HepG2 (cell line): ENCODE results near the gene STIM1. TPM values are rescaled to one million over a fixed set of nuclear protein-coding genes. Genes with fewer than 3 reads are reported as not detected.
A peak's percentile ranks its signal among the peaks of the same experiment; 100 is the strongest.

Experiments
- CHD4 ChIP-seq: fragments of 200-600 bp; sonication (generic); IDR thresholded peaks from 2 replicates; pipeline ENCODE4 v1.7.0; 2017; ENCODE audit warnings: mild to moderate bottlenecking, low read length, borderline replicate concordance
- DMAP1 ChIP-seq: IDR thresholded peaks from 2 replicates; pipeline ENCODE4 v1.6.1; 2016
- FOXO1 ChIP-seq: sonication (generic); formaldehyde crosslinking; IDR thresholded peaks from 2 replicates; pipeline ENCODE4 v1.4.0; 2020; ENCODE audit warnings: missing genetic modification reagents
- HNRNPH1 ChIP-seq: fragments of 200-400 bp; formaldehyde crosslinking; optimal IDR thresholded peaks from 2 replicates; pipeline ENCODE3; 2017; ENCODE audit warnings: mild to moderate bottlenecking, low read depth, low read length
- HOXD1 ChIP-seq: sonication (generic); formaldehyde crosslinking; IDR thresholded peaks from 2 replicates; pipeline ENCODE4 v1.5.0; 2020; ENCODE audit warnings: missing genetic modification reagents
- ISX ChIP-seq: sonication (generic); formaldehyde crosslinking; conservative IDR thresholded peaks from 2 replicates; pipeline ENCODE4 v1.5.0; 2020; ENCODE audit warnings: missing genetic modification reagents
- PHF8 ChIP-seq: sonication (generic); formaldehyde crosslinking; IDR thresholded peaks from 2 replicates; pipeline ENCODE4 v1.5.0; 2020; ENCODE audit warnings: missing genetic modification reagents
- PITX1 ChIP-seq: sonication (generic); formaldehyde crosslinking; IDR thresholded peaks from 2 replicates; pipeline ENCODE4 v1.5.1; 2020; ENCODE audit warnings: mild to moderate bottlenecking, missing genetic modification reagents
- ZFP36L1 ChIP-seq: sonication (generic); formaldehyde crosslinking; IDR thresholded peaks from 2 replicates; pipeline ENCODE4 v1.8.0; 2022; ENCODE audit warnings: mild to moderate bottlenecking, missing genetic modification reagents, moderate library complexity
- ZNF235 ChIP-seq: sonication (generic); formaldehyde crosslinking; IDR thresholded peaks from 2 replicates; pipeline ENCODE4 v1.8.1; 2023; ENCODE audit warnings: mild to moderate bottlenecking, missing genetic modification reagents, borderline replicate concordance
- ZNF530 ChIP-seq: sonication (generic); formaldehyde crosslinking; IDR thresholded peaks from 2 replicates; pipeline ENCODE4 v1.5.0; 2020; ENCODE audit warnings: low read depth, mild to moderate bottlenecking, missing genetic modification reagents
- ZNF567 ChIP-seq: sonication (generic); formaldehyde crosslinking; IDR thresholded peaks from 2 replicates; pipeline ENCODE4 v1.8.1; 2023; ENCODE audit warnings: mild to moderate bottlenecking, missing genetic modification reagents, borderline replicate concordance
- ZSCAN29 ChIP-seq: sonication (generic); formaldehyde crosslinking; conservative IDR thresholded peaks from 2 replicates; pipeline ENCODE4 v1.4.0; 2020; ENCODE audit warnings: mild to moderate bottlenecking, missing genetic modification reagents
- polyA plus RNA-seq, 8 experiments: library from polyadenylated mRNA; depleted of rRNA in 3 of 8; stranded (reverse) in 7 of 8; unstranded in 1 of 8; fragments of >200 nt; fragmentation: Illumina TruSeq in 4 of 8; extraction: Trizol in 4 of 8; gene quantifications; 2 replicates each; pipeline versions ENCODE4 v1.2.1 to v1.2.3, GENCODE V29; 2011 to 2016; ENCODE audit warnings: low read depth in 4 of 8, missing spikeins in 1 of 8, mixed read lengths in 1 of 8; ENCODE audit not compliant: insufficient read depth in 1 of 8
- total RNA-seq, 5 experiments: library from RNA; depleted of rRNA; stranded (reverse); fragments of >200 nt; fragmentation: Illumina TruSeq; extraction: Trizol; gene quantifications; 2 replicates each; pipeline ENCODE4 v1.2.3, GENCODE V29; 2016; ENCODE audit warnings: low read depth in 1 of 5
- TF ChIP-seq, protein P1 (sequence below): sonication (generic); formaldehyde crosslinking; IDR thresholded peaks from 2 replicates; pipeline ENCODE4 v1.4.0; 2020; ENCODE audit warnings: missing genetic modification reagents
- TF ChIP-seq, protein P2 (sequence below): sonication (generic); formaldehyde crosslinking; IDR thresholded peaks from 2 replicates; pipeline ENCODE4 v1.4.0; 2020; ENCODE audit warnings: missing genetic modification reagents
- TF ChIP-seq, protein P3 (sequence below): sonication (generic); formaldehyde crosslinking; IDR thresholded peaks from 2 replicates; pipeline ENCODE4 v1.5.1; 2020; ENCODE audit warnings: missing genetic modification reagents, mild to moderate bottlenecking, borderline replicate concordance
- TF ChIP-seq, protein P4 (sequence below): IDR thresholded peaks from 2 replicates; pipeline ENCODE4 v1.6.1; 2016; ENCODE audit warnings: missing biosample characterization, missing genetic modification reagents, low read depth

STIM1 gene
- total and polyA plus RNA-seq, 2 of the 13 experiments (the other 11 are each of a cell fraction or from before 2014, with no cell fraction given): 19.2 to 28.5 TPM

DNA sequence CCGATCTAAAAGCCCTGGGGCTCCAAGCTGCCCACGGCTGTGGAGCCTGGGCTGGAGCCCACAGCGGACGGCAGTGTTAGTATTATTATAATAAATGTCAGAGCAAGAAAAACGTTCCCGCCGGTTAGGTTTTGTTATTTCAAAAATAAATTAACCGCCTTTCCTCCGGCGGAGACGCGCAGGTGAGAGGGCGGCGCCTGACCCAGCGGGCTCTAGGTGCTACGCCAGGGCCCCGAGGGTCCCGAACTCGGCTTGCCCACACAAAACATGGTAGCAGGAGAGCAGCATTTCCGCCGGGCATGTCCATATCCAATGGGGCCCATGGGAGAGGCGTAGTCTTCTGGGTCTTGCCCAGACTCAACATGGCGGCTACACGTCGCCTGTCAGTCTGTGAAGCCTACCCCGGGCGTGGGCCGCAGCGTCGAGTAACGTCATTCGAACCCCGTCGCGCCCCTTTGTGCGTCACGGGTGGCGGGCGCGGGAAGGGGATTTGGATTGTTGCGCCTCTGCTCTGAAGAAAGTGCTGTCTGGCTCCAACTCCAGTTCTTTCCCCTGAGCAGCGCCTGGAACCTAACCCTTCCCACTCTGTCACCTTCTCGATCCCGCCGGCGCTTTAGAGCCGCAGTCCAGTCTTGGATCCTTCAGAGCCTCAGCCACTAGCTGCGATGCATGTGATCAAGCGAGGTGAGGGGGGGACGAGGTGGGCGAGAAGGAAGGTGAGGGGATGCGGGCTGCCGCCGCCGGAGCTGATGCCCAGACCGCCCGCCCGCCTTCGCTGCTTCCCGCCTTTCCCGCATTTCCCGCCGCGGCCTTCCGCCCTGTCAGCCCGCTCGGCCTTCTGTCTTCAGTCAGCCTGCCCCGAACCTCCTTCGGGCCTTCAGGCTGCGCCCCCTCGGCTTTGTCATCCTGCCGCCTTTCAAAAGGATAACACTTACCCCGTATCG, 239.2 kb downstream of the STIM1 start, which contains the start of gene RRM1 (continued):
- TF ChIP-seq, protein P1, sequence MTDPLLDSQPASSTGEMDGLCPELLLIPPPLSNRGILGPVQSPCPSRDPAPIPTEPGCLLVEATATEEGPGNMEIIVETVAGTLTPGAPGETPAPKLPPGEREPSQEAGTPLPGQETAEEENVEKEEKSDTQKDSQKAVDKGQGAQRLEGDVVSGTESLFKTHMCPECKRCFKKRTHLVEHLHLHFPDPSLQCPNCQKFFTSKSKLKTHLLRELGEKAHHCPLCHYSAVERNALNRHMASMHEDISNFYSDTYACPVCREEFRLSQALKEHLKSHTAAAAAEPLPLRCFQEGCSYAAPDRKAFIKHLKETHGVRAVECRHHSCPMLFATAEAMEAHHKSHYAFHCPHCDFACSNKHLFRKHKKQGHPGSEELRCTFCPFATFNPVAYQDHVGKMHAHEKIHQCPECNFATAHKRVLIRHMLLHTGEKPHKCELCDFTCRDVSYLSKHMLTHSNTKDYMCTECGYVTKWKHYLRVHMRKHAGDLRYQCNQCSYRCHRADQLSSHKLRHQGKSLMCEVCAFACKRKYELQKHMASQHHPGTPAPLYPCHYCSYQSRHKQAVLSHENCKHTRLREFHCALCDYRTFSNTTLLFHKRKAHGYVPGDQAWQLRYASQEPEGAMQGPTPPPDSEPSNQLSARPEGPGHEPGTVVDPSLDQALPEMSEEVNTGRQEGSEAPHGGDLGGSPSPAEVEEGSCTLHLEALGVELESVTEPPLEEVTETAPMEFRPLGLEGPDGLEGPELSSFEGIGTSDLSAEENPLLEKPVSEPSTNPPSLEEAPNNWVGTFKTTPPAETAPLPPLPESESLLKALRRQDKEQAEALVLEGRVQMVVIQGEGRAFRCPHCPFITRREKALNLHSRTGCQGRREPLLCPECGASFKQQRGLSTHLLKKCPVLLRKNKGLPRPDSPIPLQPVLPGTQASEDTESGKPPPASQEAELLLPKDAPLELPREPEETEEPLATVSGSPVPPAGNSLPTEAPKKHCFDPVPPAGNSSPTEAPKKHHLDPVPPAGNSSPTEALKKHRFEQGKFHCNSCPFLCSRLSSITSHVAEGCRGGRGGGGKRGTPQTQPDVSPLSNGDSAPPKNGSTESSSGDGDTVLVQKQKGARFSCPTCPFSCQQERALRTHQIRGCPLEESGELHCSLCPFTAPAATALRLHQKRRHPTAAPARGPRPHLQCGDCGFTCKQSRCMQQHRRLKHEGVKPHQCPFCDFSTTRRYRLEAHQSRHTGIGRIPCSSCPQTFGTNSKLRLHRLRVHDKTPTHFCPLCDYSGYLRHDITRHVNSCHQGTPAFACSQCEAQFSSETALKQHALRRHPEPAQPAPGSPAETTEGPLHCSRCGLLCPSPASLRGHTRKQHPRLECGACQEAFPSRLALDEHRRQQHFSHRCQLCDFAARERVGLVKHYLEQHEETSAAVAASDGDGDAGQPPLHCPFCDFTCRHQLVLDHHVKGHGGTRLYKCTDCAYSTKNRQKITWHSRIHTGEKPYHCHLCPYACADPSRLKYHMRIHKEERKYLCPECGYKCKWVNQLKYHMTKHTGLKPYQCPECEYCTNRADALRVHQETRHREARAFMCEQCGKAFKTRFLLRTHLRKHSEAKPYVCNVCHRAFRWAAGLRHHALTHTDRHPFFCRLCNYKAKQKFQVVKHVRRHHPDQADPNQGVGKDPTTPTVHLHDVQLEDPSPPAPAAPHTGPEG (CRISPR knock-in tag): no peak; the same call in 1 of the 2 replicates
- TF ChIP-seq, protein P2, sequence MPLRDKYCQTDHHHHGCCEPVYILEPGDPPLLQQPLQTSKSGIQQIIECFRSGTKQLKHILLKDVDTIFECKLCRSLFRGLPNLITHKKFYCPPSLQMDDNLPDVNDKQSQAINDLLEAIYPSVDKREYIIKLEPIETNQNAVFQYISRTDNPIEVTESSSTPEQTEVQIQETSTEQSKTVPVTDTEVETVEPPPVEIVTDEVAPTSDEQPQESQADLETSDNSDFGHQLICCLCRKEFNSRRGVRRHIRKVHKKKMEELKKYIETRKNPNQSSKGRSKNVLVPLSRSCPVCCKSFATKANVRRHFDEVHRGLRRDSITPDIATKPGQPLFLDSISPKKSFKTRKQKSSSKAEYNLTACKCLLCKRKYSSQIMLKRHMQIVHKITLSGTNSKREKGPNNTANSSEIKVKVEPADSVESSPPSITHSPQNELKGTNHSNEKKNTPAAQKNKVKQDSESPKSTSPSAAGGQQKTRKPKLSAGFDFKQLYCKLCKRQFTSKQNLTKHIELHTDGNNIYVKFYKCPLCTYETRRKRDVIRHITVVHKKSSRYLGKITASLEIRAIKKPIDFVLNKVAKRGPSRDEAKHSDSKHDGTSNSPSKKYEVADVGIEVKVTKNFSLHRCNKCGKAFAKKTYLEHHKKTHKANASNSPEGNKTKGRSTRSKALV: no peak
- no peak for TF ChIP-seq ZNF235 (CRISPR knock-in tag)
- TF ChIP-seq HOXD1 (CRISPR knock-in tag): no peak
- no peak for TF ChIP-seq ZNF530 (CRISPR knock-in tag)
- no peak for TF ChIP-seq CHD4
- TF ChIP-seq, protein P3, sequence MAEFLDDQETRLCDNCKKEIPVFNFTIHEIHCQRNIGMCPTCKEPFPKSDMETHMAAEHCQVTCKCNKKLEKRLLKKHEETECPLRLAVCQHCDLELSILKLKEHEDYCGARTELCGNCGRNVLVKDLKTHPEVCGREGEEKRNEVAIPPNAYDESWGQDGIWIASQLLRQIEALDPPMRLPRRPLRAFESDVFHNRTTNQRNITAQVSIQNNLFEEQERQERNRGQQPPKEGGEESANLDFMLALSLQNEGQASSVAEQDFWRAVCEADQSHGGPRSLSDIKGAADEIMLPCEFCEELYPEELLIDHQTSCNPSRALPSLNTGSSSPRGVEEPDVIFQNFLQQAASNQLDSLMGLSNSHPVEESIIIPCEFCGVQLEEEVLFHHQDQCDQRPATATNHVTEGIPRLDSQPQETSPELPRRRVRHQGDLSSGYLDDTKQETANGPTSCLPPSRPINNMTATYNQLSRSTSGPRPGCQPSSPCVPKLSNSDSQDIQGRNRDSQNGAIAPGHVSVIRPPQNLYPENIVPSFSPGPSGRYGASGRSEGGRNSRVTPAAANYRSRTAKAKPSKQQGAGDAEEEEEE (CRISPR knock-in tag): peak; percentile 49; the same call in 1 of the 2 replicates
- TF ChIP-seq, protein P4, sequence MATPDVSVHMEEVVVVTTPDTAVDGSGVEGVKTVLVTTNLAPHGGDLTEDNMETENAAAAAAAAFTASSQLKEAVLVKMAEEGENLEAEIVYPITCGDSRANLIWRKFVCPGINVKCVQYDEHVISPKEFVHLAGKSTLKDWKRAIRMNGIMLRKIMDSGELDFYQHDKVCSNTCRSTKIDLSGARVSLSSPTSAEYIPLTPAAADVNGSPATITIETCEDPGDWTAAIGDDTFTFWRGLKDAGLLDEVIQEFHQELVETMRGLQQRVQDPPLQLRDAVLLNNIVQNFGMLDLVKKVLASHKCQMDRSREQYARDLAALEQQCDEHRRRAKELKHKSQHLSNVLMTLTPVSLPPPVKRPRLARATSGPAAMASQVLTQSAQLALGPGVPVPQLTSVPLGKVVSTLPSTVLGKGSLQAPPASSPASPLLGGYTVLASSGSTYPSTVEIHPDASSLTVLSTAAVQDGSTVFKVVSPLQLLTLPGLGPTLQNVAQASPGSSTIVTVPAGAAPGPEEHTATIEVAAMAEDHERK (CRISPR knock-in tag): peak; percentile 89
- TF ChIP-seq ZFP36L1 (CRISPR knock-in tag): peak; percentile 86; the same call in 1 of the 2 replicates
- TF ChIP-seq ZSCAN29: no peak
- peak; percentile 86; the same call in 1 of the 2 replicates for TF ChIP-seq ZNF567 (CRISPR knock-in tag)
- peak; percentile 15; the same call in 1 of the 2 replicates for TF ChIP-seq FOXO1 (CRISPR knock-in tag)
- peak; percentile 36; the same call in 1 of the 2 replicates for TF ChIP-seq PITX1
- no peak for TF ChIP-seq HNRNPH1
- peak; percentile 92; the same call in 1 of the 2 replicates for TF ChIP-seq DMAP1 (CRISPR knock-in tag)
- 0 out of 2 replicates have a peak, but pooled peaks have one; percentile 1 for TF ChIP-seq ISX (CRISPR knock-in tag)
- peak; percentile 81 for TF ChIP-seq PHF8
